ENCODE measurements around the gene TMF1.

The TMF1 gene

DNA sequence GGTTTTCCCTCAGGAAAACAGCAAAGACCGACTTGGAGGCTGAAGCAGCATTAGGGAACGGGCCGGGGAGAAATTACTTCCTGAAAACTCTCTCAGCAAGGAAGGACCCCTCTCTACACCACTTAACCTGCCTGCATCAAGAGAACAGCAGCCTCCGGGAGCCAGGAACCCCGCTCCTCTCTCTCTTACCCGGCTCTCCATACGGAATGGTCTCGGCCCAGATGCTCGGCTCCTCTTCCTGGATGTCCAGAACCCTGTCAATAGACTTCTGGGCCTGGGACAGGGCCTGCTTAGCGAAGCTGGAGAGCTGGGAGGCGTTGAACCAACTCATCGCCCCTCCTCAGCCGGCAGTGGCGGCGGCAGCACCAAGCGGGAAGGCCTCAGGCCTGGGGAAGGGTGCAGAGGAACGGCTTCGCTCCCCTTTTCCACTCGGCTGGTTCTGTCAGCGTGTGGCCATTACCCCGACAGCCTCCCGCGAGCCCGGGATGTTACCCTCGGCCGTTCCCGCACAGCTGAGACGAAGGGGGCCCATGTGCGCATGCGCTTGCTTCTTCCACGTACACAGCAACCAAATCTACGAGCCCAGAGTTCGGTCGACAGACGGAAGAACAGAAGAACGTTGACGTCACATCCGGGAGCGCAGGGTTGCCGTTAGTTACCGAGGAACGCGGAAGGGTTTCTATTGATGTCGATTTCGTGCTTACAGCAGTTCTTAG is at the start of gene TMF1:
Gene TMF1, minus strand, starts transcription at position 578 of the 716 bp plus-strand sequence. Its CDS starts 247 bp downstream, at position 331.
- DNase-seq, result no peak

DNA sequence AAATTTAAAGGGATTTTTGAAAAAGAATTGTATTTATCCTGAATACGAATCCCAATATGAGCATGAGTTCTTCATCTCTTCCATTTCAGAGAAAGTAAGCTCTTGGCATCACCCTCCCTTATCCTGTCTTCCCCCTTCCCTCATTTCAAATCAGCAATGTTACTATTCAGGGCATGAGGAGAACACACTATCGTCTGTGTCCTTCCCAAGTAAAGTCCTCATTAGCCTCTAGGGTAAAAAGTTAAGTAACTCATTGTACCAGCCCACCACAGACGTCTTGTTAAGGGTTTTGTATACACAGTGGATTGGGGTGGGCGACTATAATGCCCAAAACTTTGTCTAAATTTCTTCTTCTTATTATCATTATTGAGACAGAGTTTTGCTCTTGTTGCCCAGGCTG is 47.4 kb upstream of the TMF1 start:
- DNase-seq, result no peak

- DNase-seq, result no peak
These were observed 45.4 kb upstream of the TMF1 start for GRCh38 chr3:69097407-69098086.

GRCh38 chr3:69096299-69096698 is 44.2 kb upstream of the TMF1 start:
- DNase-seq, result no peak

DNA sequence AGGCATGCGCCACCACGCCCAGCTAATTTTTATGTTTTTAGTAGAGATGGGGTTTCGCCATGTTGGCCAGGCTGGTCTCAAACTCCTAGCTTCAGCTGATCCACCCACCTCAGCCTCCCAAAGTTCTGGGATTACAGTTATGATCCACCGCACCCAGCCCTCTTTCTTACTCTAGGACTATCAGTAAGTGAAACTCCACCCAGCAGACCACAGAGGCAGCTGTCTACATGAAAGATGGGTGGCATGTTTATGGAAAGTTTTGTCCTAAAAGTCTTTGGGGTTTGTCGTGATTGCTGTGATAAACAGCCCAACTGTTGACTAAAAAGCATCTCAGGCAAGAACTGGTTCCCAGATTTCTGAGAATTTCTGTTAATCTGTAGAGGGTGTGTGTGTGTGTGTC is 43.5 kb upstream of the TMF1 start:
- DNase-seq, result peak; percentile 21

GRCh38 chr3:69094467-69095205 is 42.5 kb upstream of the TMF1 start:
- no peak for DNase-seq

DNA sequence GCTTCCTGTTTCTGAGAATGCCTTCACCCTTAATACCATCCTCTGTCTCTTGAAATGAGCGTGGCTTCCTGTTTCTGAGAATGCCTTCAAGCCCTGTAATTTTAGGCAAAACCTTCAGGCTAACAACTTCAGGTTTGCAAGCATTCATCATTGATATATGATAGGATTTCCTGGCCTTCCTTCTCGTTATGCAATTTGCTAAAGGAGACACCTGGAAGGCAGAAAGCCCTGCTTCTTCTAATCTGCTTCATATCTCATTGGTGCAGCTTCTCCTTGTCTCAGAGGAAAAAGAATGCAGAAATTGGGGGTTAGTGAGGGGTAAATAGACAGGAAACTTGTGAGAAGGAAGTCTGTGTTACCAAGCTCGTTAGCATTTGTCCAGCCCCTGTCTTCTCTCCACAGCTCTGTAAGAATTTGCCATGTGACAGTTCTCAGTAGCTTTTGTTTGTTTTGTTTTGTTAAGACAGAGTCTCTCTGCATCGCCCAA is 39.9 kb upstream of the TMF1 start:
- no peak for DNase-seq

- DNase-seq, result no peak
These were observed 39.4 kb upstream of the TMF1 start for GRCh38 chr3:69091389-69092029.

- DNase-seq, result no peak
These were observed 37.9 kb upstream of the TMF1 start for GRCh38 chr3:69090021-69090420.

GRCh38 chr3:69088063-69088462 is 35.9 kb upstream of the TMF1 start:
- no peak for DNase-seq

- DNase-seq, result no peak
These were observed 35.1 kb upstream of the TMF1 start for GRCh38 chr3:69087030-69087791.

- DNase-seq, result peak; percentile 66
These were observed 33.9 kb upstream of the TMF1 start for GRCh38 chr3:69085833-69086722.

GRCh38 chr3:69085168-69085832 is 33.2 kb upstream of the TMF1 start:
- no peak for DNase-seq

DNA sequence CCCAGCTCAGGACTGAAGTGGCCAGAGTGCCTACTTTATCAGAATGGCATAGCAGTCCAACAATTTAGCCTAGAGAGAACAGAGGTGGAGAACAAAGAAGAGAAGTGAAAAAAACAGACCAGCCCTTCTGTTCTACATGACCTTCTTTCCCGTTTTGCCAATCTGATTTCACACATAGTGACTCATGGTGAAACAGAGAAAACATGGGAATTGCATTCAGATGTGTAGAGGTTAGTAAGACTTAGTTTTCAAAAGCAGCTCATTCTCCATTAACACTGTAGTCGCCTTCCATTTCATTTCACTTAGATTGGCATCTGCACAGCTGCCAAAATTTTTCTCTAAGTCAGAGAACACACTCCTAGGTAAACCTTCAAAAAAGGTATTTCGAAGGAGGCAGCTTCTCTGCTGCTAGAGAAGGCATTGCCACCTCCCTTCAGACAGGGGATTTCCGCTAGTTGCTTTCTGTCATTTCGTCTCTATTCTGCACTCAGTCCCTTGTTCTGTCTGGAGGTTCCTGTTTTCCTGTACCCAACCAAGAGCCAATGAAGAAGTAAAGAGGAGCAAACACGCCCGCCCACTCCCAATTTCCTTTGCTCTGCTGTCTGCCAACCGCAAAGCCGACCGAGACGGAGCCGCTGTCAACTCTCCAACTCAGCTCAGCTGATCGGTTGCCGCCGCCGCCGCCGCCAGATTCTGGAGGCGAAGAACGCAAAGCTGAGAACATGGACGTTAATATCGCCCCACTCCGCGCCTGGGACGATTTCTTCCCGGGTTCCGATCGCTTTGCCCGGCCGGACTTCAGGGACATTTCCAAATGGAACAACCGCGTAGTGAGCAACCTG is 32.4 kb upstream of the TMF1 start, which contains the start of gene ARL6IP5:
Gene ARL6IP5, plus strand, starts transcription at position 612 of the 842 bp plus-strand sequence. Its CDS starts 111 bp downstream, at position 723.
- DNase-seq, result peak; percentile 91

DNA sequence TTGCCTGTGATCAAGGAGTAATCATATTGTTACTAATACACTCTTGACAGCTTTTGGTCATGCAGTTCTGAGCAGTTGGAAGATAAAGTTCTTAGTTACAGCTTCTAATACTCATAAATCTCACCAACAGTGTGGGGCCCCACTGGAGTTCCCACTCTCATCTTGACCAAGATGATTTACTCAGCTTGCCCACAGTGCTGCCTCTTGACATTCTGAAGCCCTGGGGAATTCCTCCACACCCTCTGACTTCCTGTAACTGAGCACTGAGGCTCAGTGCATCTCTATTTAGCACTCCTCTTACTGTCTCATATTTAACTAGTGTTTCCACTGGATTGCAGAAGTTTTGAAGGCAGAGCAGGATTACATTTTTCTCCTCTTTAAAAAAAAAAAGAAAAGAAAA is 30.7 kb upstream of the TMF1 start:
- peak; percentile 80 for DNase-seq

DNA sequence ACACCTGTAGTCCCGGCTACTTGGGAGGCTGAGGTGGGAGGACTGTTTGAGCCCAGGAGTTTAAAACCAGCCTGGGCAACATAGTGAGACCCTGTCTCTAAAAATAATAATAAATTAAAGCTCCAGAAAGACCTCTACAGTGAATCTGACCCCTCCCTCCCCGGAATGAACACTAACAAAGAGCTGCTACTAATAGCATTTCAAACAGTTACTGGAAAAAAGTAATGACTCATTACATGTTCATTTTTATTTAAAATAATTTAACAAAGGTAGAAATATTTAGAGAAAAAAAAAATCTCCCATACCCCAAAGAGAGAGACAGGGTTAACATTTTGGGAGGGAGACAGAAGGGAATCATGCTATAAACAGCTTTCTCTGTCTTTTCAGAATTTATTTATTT is 30.2 kb upstream of the TMF1 start:
- DNase-seq, result no peak

- DNase-seq, result no peak
These were observed 29.6 kb upstream of the TMF1 start for GRCh38 chr3:69081583-69082262.

DNA sequence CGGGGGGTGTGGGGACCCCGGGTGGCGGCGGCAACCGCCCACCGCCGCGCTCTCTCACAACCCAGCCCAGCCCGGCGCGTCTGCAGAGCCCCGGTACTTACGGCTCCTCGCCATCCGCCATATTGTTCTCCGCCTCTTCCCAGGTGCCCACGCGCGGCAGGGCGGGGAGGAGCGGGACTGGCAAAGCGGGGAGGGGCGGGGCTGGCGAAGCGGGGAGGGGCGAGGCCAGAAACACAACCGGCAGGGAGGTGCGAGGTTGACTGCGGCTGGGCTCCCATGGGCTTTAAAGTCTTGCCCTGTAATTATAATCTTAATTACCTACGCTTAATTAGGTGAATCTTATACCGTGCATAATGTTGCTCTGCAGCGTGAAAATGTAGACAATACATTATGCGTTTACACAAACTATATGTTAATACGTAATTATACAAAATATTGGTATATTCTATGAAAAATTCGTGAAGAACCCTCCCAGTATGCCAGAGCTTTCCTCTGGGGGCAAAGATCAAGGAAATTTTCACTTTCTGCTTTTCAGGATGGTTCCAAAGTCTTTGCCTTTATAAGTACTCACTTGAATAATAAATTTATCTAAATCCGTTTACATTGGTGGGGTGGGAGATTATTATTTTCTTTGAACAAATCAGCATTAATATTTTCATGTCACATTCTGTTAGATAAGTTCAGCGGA is 28.2 kb upstream of the TMF1 start, which contains the start of gene UBA3:
Gene UBA3, minus strand, starts transcription at position 133 of the 688 bp plus-strand sequence. Its CDS starts 12 bp downstream, at position 121.
- peak; percentile 95 for DNase-seq

All from stimulated activated naive CD4-positive, alpha-beta T cell treated with Interleukin-2 at 50 U/mL for 16 hours (primary cell).